GM21825 (cell line): Measurements from ENCODE around the gene SLC22A2.

Source experiments
- ATAC-seq: cut with Tn5 transposase; IDR thresholded peaks from one replicate; pipeline ENCODE4 v1.9.1; 2021; ENCODE audit warnings: mild to moderate bottlenecking, moderate library complexity; ENCODE audit not compliant: unreplicated experiment

The SLC22A2 gene

DNA sequence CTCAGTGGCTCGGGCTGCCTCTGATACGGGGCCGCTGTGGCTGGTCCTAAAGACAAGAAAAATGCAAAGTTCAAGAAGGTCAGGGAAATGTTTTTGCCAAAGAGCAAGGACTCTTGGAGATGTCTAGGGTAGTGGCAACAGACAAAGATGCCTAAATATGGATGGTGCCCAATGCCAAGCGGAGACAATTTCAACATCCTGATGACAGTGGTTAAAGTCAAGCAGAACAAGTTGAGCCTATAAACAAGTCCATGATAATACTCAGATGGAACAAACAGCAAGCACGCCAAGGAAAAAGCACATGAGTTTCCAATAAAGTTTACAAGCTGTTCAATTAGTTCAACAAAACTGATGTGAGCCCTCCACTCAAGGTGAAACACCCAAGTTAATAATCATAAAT, 85.9 kb downstream of the SLC22A2 start:
- ATAC-seq: no peak

DNA sequence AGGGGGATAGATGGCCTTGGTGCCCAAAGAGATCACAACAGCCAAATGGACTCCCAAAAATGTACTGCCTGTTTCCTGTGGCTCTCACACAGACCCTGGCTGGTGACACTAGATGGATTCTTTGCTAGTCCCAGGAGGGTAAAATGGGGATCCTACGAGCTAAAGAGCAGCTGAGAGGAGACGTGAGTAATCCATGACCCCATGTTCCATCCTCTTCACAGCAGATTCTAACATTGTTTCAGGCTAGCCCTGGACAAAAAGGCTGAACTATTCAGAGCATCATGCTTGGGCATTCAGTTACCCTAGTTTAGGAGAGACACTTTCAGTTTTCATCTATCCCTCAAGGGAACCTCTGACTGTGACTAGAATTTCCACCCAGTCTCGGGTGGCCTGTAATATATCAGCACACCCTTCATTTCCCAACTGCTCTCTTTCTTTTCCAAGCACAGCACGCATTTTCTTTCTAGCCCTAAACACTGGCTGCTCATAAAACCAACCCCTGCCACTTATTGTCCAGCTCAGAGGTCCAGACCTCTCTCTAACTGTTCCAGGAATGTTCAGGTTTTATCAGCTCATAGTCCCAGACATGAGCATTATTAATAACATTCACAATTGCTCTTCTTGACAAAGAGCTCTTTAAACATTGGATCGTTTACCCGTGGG, 88.5 kb downstream of the SLC22A2 start:
- ATAC-seq: no peak

DNA sequence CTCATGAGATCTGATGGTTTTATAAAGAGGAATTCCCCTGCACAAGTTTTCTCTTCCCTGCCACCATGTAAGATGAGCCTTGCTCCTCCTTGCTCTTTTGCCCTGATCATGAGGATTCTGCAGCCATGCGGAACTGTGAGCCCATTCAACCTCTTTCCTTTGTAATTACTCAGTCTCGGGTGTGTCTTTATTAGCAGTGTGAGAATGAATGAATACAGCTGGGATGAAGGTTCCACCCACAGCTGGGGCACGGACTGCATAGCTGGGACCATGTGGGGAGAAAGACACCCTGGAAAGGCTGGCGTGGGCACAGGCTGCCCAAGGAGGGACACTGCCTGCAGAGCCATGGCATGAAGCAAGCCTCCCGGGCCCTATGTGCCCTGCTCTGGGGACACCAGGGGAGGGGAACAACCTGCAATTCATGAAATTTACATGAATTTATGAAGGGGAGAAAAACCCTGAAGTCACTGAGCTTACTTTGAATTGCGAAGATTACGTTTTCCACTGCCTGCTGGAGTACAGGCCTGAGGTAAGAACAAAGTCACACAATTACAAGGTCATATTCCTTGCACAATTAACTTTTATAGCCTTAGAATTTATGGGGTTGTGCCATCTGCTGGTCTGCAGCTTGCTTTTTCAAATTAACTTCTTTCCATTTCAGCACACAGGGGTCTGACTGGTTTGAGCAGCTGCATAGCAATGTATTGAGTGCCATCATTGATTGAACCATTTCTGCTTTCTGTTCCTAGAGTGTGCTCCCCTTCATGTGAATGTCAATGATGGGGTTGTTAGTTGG, 90.8 kb downstream of the SLC22A2 start:
- no peak for ATAC-seq
